CD4-positive, alpha-beta T cell treated with Interleukin-6 for 4 hours (primary cell): Measurements from ENCODE around the gene TM4SF1.
A peak's percentile ranks its signal among the peaks of the same experiment; 100 is the strongest.

ENCODE experiments used
- DNase-seq: peaks from one replicate; pipeline ENCODE4 v3.0.0-alpha.2; 2020; ENCODE audit warnings: mixed read lengths

Gene TM4SF1

DNA sequence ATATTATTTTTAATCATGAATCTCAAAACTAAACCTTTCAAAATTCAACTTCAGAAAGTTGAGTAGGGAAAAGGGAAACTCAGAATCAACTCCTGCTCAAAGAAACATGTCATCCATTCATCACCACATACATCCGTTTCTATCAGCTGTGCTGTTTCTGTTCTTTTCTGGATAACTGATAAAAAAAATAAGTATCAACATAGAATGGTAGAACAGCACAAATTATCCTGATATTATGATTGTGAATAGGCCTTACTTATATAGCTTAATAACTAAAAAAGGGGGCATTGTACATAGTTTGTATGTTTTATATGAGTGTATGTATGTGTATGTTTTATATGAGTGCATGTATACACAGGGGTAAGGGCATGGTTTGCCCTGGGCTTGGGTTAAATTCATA, 3.1 kb downstream of the TM4SF1 start:
- no peak for DNase-seq

DNA sequence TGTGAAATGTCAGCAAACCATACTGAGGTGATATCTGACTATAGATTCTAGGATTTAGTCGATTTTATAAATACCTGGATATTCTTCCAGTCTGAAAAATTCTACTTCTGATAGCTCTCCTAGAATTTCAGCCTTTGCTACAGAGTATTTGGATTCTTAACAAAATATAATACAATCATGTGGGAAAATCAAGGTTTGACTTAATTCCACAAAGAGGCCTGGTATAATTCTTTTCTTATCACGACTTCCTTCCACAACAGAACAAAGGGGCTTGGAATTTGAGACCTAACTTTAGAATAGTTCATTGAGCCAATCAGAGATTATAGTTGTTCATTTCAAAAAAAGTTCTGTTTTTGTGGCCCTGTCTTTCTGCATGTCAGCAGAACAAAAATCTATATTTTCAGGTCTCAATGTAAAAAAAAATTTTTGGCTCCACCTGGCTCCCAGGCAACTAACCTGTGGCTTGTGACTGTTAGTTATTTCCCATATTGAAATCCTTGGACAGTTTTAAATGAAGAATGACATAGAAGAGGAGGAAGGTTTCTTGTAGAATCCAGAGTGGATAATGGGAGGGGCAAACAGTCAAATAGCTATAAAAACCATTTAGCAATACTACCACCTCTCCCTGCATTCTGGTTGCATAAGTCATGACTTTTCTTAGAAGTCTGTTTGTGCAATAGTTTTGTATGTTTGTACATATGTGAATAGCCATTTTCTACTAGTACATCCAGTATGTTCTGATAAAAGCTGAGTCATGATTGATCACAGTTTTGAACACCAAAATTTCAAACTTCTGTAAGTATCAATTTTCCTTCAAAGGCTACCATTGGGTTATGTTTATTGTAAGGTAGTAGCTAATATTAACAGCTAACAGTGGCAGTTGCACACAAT, 4.0 kb downstream of the TM4SF1 start:
- DNase-seq: no peak

DNA sequence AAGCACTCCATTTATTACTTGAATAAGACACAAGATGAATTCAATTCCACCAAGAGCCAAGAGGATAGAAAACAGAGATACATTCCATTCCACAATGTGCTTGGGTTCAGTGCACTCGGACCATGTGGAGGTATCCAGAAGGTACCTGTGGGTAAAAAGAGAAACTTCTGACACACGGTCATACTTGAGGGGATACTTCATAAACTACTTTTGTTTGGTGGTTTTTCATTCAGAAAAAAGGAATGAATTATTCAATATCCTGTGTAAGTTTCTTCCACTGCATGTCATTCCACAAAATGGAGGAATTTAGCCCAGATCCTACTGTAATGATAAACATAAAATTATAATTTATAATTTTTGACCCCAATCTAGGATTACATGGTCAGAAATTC, 5.7 kb downstream of the TM4SF1 start:
- DNase-seq: no peak

DNA sequence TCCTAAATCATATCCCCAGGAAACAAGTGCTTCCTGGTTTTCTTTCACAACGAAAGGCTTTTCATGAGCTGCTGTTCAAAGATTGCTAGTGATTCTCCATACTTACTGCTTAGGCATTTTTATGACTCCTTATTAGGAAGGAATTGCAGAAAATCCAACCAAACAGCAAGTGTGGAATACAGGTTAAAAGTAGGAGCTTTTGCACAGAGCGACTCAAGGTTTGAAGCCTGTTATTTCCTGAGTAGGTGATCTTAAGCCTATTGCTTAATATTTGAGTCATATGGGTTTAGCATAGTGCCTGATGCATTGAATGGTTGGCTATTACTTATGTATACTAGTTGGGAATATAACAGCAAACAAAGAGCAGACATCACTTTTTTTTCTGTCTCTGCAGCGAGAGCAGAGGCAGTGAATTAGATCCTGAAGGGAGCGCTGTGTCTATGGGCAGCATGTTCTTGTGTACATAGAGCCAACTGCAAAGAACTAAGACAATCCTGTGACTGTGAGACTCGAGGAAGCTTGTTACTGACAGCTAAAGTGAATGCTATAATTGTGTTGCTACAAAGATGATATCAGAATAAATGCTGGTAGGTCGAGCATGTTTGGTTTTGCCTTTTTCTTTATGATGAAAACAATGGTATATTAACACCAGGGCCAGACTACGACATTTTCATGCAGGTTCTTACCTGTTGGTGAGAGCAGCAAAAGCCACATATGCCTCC, 6.3 kb downstream of the TM4SF1 start:
- no peak for DNase-seq

DNA sequence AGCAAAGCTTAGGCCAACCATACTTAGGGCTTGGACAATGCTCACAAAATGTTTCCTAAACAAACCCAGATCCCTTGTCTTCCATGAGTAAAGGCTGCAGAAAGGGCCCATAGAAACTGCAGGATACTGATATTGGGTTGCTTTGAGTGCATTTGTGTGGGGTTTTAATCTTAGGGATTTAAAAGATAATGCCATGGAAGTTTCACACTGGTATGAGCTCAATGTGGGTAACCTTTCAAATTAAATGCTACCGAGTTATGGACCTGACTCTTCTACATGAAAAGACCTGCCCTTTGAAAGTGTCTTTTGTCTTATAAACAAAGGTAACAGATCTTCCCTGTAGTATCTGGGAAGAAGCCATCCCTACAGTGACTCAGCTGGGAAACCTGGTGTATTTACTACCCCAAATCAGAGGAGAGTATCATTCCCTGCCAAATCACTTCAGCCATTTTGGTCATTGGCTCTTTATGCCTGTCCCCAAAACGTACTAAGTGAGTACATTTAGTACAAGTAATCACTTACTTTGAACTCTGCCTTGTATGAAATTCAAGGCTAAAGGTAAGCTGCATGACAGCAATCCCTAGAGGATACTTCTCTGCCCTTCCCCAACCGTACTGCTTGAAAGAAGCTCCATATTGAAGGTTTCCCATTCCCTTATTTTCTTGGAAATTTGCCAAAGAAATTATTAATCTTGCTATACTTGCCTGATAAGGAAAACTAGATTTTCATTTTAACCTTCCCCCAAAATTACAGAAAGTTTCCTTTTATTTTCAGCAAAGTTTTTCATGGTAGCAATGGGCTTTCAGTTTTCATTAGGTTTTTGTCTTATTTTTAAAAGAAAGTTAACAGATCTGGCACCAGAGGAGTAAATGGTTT, 7.2 kb downstream of the TM4SF1 start:
- no peak for DNase-seq

DNA sequence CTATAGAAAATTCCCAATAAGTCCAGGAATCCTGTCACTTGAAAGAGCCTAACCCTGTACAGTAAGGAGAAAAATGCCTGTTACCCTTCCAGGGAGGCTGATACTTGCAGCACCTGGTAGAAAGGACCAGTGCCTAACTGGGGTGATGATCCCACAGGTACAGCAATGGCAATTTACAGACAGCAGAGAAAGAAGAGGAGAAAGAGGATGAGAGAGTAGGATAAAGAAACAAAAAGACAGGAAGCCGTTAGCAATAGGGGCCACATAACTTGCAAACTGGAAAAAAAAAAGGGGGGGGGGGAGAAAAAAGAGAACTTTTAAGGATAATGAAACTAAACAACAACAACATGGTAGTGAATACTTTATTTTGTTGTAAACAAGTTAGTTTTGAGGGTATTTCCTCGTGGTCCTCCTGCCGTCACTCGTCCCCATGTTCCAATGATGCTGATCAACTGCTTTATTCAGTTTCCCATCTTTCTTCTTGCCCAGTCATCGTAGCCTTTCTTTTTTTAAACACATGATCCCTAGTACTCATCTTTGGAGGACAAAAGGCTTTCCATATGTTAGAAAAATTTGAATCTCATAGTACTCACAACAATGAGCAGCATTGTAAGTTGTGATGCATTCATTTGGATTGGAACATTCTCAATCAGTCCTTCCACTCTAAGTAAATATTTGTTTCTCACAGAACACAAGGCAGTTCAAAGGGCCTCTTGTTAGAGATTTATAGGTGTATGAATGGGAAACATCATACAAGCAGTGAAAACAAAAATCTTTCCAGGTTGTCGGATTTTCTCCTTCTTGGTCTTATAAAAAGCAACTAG, 8.6 kb downstream of the TM4SF1 start:
- no peak for DNase-seq

DNA sequence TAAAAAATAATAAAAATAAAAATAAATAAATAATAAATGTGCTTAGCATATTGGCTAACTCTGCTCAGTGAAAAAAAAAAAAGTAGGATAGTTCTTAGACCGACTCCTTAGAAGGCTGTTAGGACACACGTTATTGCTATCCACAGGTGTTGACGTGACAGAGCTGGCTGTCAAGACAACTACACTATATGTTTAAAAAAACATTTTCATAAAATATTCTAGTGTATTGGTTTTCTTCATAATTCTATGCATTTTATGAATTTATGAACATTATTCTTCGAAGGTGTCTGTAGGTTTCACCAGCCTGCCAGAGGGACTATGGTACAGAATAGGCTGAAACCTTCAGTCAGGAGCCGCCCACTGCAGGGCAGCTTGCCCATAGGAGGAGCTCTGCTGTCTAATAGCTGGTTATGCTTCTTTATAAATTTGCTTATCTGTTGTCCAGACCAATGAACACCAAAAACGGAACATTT, 9.2 kb downstream of the TM4SF1 start:
- DNase-seq: no peak

DNA sequence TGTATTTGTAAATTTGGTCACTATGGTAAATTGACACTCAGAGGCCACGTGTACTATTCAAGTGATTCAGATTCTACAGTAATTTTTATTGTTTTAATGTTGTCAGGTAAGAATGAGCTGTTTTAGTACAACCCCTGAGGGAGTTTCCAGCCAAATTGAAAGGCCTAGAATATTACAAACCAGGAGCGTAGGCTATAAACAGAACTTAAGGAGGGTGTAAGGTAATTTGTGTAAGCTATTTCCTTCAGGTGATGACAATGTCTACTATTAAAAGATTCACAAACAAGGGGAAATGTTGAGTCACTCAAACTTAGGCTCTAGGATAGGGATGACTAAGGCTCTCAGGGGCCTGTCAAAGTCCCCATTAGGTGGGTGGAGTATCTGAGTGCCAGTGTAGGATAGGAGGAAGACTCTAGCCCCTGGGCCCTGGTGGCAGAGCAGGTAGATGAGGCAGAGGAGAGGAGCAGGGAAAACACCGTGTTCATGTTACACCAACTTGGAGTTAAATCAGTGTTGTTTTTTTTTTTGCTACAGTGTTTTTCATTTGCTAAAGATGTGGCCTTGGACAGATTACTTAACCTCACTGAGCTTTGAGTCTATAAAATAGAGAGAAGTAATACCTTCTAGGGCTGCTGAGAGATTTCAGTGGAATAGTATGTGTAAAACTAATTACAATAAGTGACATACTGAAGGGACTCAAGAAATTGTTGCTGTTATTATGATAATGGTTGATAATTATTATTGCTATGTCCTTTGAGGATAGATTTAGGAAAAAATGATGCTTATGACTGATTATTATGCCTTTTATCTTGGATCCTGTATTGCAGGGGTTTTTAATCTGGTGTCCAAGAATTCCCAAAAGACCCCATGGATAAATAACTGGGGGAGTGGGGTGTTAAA, 10.3 kb downstream of the TM4SF1 start:
- no peak for DNase-seq

DNA sequence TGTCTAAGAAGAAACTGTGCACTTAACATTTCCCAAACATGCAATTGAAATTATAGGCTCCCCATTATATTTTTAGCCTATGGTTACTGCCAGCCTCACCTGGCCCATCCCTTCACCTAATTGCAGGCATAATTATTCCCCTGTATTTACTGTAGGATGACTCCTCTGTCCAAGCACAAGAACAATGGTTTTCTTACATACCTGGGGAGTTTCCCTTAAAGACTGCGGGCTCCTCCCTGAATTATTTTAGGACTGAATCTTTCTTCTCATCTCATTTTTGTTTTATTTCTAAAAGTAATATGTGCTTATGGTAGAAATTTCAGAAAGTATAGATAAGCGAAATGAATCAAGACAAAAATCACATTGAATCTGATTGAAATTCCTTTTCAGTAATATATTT, 11.4 kb downstream of the TM4SF1 start:
- no peak for DNase-seq

DNA sequence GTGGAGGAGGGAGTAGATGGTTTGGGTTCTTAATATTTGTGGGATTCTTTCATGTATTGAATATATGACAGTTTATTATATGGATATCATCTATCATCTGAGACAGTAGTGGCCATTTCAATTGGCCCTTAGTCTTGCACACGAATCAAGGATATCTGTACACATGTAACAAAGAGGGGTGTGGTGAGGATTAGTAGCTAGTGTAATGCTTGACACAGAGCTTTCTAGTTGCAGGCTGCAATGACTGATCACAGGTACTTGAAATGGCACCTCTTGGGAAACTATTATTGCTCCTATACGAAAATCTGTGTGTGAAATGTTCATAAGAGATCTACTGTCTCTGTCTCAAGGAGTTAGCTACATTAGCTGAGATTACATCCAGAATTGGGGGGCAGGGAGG, 12.8 kb downstream of the TM4SF1 start:
- no peak for DNase-seq

DNA sequence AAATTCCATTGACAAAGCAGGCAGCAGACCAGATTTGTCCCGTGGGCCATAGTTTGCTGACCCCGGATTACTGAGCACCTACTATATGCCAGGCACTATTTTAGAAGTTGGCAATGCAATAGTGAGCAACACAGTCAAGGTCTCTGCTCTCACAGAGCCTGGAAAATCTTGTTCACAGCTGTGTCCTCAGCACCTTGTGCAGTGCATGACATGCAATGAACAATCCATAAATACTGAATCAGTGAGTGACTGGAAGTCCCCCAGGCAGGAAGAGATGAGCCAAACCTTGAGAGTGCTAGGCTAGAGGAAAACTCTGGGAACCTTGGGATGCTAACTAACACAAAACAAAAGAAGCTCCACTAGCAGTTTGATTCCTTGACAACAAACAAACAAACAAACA, 14.4 kb downstream of the TM4SF1 start:
- no peak for DNase-seq

DNA sequence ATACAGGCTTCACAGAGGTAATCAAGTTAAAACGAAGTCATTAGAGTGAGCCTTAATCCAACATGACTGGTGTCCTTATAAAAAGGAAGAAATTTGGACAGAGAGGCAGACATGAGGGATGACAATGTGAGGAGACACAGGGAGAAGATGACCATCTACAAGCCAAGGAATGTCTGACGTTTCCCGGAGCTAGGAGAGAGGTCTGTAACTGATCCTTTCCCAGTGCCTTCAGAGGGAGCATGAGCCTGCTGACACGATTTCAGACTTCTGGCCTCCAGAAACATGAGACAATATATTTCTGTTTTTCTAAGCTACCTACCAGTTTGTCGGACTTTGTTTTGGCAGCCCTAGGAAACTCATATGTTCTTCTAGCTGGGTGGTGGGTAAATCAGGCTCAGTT, 15.1 kb downstream of the TM4SF1 start:
- no peak for DNase-seq

DNA sequence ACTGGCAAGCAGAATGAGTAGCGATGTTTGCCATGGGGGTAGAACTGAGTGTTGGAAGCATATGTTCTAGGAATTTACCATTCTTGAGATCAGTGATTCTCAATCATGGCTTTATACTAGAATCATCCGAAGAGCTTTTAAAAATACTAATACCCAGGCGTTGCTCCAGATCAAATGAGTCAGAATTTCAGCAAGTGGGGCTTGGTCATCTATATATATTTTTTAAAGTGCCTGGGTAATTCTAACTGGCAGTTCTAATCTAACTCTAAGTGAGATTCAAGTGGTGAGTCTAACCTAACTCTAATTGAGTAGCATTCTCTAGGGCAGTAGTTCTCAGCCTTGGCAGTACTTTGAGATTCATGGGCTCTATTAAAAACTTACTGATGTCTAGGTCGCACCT, 20.8 kb downstream of the TM4SF1 start:
- no peak for DNase-seq

DNA sequence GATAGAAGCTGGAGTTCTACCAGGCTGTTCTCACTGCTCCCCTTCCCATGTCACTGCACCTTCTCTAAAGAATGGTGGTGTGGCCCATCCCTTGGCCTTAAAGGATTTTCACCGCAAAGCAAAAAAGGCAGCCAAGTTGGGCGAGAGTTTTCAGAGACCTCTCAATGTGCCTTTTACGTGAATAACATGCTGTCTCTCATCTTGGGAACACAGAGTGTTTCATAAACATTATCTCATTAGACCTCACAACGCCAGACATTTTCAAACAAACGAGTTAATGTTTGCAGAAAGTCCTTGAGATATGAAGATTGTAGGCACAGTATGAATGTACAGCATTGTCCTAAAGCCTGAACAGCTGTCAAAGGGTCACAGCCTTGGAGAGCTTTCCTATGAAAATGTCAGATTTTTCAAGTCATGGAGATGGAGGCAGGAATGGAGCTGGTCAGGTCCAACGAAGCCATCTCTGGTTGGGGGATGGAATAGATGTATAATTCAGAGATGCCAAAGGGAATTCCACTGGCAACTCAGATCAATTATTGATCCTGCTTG, 21.3 kb downstream of the TM4SF1 start:
- no peak for DNase-seq

DNA sequence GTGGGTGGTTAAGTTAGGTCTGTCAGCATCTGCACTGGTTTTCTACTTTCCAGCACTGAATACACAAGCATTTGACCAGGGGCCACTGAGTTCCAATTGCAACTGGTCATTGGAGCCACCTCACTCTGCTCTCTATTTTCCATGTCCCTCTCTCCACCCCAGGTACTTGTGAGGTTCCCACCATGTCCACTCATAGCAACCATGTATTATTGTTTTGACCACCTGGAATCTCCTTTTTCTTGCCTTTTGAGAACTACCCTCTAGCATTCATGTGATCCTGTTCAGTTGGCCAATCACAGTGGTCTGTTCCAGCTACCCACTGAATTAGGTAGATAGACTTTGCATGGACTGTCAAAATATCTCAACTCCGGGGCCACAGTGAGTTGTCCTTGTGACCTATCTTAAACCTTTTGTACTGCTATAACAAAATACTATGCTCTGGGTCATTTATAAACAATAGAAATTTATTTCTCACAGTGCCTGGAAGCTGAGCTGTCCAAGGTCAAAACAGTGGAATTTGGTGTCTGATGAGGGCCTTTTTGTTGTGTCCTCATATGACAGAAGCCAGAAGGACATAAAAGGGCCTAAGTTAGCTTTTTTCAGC, 23.8 kb downstream of the TM4SF1 start:
- no peak for DNase-seq

DNA sequence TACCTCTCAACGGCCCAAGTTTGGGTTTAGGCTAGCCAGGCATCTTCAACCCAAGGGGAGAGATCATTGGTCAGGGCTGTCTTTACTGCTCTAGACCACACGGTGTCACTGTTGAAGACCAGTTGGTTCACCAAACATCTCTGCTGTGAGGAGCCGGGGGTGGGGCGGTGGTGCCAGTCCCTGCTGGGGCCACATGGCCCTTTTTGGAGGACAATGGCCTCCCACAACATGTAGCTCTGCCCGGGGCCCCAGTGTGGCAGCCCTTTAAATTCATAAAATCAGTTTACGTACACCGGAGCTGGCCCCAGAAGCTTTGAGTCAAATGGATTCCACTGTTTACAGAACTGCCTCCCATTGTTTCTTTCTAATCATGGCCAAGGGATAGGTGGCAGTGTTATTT, 24.9 kb downstream of the TM4SF1 start:
- peak; percentile 6 for DNase-seq

DNA sequence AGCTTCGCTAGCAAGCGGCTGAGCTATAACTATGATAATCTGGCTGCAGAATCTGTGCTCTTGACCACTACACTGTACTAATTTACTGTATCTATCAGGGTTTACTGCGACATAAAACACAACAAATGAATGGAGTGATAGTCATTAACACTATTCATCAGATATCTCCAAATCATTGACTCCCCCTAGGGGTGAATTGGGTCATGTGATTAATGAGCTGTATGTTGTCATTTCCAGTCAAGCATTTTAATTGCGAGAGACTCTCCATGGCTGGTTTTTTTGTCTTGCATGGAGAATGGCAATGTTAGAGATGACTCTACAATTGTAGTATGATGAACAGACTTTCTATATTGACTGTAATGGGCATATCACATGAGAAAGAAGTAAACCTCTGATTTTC, 33.5 kb downstream of the TM4SF1 start:
- no peak for DNase-seq

DNA sequence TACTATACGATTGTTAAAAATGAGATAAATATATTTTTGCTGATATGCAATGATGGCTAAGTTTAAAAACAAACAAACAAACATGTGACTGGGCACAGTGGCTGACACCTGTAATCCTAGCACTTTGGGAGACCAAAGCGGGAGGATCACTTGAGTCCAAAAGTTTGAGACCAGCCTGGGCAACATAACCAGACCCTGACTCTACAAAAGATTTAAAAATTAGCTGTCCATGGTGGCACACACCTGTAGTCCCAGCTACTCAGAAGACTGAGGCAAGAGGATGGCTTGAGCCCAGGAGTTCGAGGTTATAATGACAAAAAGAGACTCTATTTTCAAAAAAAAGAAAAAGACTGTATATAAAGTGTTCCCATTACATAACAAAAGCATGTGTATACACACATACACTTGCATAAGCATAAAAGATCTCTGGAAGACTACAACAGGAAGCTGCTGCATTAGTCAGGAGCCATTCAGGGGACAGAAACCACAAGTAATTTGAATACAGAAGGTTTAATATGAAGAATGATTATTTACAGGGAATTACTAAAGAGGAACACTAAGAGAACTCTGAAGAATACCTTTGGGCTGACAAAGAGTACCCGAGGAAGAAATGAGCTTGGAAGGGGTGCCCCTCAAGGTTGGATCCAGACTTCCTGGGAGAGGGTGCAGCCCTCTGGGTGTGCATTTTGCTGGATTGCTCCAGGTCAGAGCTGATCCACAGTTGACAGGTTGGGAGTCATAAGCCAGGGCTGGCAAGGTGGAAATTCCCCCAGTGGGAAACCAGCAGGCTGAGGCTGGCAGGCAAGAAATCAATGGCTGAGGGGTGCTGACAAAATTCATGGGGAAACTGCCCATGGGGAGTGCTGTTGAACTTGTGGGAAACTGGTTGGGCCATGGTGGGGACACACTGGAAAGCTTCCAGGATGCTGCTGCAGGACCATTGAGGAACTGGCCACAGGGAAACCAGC, 34.8 kb downstream of the TM4SF1 start:
- DNase-seq: no peak

DNA sequence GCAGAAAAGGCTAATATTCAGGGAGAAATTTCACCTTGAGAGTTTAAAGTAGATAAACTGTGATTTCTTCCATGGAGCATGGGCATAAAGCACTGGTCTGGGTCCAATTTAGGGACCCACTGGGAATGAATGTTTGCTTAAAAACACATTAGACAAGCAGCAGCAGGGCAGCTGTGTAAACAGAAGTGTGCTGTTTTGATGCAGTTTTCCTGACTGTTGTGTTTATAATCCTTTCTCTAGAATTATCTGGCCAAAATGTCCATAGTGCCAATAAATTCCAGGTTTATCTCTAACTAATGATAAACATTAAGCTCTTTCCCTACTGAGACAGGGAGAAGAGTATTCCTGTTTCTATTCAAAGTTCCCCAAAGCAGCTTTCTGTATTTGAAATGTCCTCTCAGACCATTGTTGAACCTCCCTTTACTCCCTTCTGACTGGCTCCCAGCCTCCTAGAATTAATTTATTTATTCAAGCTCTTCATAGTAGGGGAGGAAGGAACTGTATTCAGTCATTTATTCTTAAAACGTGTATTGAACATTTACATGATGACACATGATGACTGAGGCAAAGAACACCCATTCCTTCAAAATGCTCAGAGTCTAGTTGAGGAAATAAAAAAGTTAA, 37.0 kb downstream of the TM4SF1 start:
- DNase-seq: no peak
